Rectal smooth muscle tissue (tissue), 1 donor: ENCODE data around the gene GSG1L.

Experiments used
- H3K27ac ChIP-seq: one replicate; pipeline ENCODE4 v1.7.0; 2013; ENCODE audit warnings: low read depth, low read length, inconsistent platforms
- H3K27me3 ChIP-seq: one replicate; pipeline ENCODE4 v1.7.0; 2013; ENCODE audit warnings: low read length; ENCODE audit not compliant: control insufficient read depth, insufficient read depth
- H3K36me3 ChIP-seq: one replicate; pipeline ENCODE4 v1.7.0; 2013; ENCODE audit warnings: low read length; ENCODE audit not compliant: control insufficient read depth, insufficient read depth
- H3K4me1 ChIP-seq: one replicate; pipeline ENCODE4 v1.7.0; 2013; ENCODE audit warnings: low read length; ENCODE audit not compliant: control insufficient read depth, insufficient read depth
- H3K4me3 ChIP-seq: one replicate; pipeline ENCODE4 v1.7.0; 2013; ENCODE audit warnings: low read length
- H3K9ac ChIP-seq: one replicate; pipeline ENCODE4 v1.7.0; 2013; ENCODE audit warnings: low read length

Gene GSG1L

DNA sequence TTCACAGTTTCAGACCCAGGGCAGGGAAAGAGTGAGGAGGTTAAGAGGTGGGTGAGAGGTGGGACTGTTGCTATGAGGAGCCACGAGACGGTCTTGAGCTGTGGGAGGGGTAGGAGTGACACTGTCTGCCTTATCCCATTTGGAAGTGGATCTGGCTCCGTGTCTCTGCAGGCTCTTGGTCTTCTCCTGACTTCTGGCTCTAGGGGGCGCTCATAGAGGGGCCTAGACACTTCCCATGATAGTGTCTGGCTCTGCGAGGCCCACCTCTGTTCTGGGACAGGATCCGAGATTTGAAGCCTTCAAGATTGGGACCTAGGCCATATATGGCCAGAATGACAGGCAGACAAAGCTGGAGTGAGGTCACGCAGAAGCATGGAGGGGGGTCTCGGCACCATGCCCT is 204.5 kb downstream of the GSG1L start:
- Histone ChIP-seq H3K27me3 (no peaks in the 10 kb centered on the region), H3K36me3 (no peaks in the 10 kb centered on the region), H3K9ac (no peak overlapping the region), H3K4me1 (no peaks in the 10 kb centered on the region), H3K4me3 (no peak overlapping the region), H3K27ac (no peak overlapping the region)

DNA sequence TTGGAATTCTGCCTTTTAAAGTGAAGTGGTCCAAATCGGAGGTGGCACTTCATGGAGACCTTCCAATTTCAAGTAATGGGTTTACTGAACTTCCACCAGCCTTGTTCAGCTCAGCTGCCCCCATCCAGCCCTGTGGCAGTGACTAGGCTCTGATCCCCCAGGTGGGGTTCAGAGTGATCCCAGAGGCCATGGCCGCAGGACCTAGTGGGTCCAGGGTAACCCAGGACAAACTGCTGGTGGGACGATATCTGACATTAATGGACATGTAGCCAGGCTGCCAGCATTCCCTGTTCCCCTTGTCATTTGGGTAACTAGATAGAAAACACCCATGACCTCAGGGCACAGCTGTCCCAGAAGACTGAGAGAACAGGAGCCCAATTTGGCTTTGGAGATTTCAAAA is 209.9 kb downstream of the GSG1L start:
- no peak overlapping the region for H3K27ac ChIP-seq
- H3K4me3 ChIP-seq: no peak overlapping the region
- H3K9ac ChIP-seq: no peak overlapping the region
- no peaks in the 10 kb centered on the region for H3K27me3 ChIP-seq
- H3K4me1 ChIP-seq: no peaks in the 10 kb centered on the region
- no peaks in the 10 kb centered on the region for H3K36me3 ChIP-seq

DNA sequence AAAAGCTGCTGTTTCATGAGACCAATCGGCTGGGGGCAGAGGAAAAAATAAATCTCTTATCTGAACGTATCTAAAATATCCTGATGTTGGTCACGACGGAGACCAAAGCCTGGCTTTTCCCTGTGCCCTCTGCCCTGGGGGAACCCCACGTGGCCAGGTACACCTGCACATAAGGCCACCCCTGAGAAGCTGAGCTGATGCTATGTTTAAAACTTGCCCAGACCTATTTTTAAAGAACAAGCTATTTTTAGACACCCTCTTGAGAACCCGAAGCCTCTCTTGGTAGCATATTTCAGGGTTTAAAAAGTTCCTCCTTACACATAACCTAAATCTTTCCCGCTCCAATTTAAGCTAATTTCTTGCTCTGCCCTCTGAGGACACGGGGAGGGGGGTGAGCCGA is 210.4 kb downstream of the GSG1L start:
- Histone ChIP-seq H3K4me1 (no peaks in the 10 kb centered on the region), H3K27me3 (no peaks in the 10 kb centered on the region), H3K36me3 (no peaks in the 10 kb centered on the region), H3K27ac (no peak overlapping the region), H3K9ac (no peak overlapping the region), H3K4me3 (no peak overlapping the region)

DNA sequence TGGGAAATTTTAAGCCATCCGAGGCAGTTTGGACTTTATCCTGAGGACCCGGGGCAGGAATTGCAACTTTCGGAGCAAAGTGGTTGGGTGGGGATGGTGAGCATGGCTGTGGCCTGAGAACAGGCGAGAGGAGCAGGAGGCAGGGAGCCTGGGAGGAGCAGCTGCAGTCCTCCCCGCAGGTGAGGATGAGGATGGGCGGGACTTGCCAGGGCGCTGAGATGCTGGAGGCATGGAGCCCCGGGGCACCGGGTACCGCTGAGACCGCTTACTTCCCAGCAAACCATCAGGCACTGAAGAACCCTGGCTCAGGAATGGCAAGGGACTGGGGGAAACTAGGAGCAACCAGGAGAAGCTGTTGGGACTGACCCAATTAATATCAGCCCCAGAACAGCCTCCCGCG is 210.8 kb downstream of the GSG1L start:
- Histone ChIP-seq H3K27ac (no peak overlapping the region), H3K9ac (no peak overlapping the region), H3K4me1 (no peaks in the 10 kb centered on the region), H3K36me3 (no peaks in the 10 kb centered on the region), H3K4me3 (no peak overlapping the region), H3K27me3 (no peaks in the 10 kb centered on the region)

DNA sequence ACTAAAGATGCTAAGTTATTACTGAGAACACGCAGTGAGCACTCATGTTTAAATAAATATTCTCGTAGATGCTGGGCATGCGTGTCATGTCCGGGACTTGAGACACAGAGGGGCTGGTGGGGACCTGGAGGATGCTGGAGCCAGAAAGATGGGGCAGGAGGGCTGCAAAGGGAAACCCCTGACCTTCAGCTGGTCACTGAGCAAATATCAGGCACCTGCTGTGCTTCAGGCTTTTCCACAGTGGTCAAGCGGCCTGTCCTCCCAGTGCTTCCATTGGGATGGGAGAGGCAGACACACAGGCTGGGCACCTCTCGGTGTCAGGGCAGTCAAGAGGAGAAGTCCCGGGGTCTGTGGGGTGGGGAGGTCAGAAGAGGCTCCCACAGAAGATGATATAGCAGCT is 211.4 kb downstream of the GSG1L start:
- no peak overlapping the region for H3K4me3 ChIP-seq
- no peaks in the 10 kb centered on the region for H3K36me3 ChIP-seq
- H3K27ac ChIP-seq: no peak overlapping the region
- H3K27me3 ChIP-seq: no peaks in the 10 kb centered on the region
- no peak overlapping the region for H3K9ac ChIP-seq
- H3K4me1 ChIP-seq: no peaks in the 10 kb centered on the region

DNA sequence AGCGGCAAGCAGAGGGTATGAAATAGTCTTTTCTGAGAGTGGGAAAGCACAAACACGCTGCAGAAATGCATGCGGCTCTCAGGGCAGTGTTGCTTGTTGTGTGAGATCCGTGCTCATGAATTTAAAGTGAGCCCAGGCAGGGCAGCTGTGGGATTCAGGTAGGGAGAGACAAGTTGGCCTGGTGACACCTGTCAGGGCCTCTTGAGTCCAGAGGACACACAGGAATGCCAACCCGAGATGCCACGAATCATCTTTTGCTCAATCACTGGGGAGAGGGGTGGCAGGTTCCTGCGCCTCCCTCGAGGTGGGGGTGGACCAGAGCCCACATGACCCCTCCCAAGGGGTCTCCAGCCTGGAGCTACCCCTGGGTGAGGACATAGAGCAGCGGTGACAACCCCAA is 211.9 kb downstream of the GSG1L start:
- H3K27ac ChIP-seq: no peak overlapping the region
- no peak overlapping the region for H3K4me3 ChIP-seq
- H3K36me3 ChIP-seq: no peaks in the 10 kb centered on the region
- H3K9ac ChIP-seq: no peak overlapping the region
- no peaks in the 10 kb centered on the region for H3K27me3 ChIP-seq
- H3K4me1 ChIP-seq: no peaks in the 10 kb centered on the region

DNA sequence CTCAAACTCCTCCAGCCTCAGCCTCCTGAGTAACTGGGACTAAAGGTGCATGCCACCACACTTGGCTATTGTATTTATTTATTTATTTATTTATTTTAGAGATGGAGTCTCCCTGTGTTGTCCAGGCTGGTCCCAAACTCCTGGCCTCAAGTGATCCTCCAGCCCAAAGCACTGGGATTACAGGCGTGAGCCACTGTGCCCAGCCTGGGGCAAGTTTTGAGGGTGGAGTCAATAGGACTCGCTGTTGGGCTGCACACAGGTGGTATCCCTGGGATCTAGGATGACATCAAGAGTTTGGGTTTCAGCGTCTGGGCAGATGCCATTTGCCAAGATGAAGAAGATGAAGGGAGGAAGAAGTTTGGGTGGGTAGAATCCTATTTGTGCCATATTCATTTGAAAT is 213.9 kb downstream of the GSG1L start:
- no peaks in the 10 kb centered on the region for H3K27me3 ChIP-seq
- no peak overlapping the region for H3K4me3 ChIP-seq
- no peaks in the 10 kb centered on the region for H3K36me3 ChIP-seq
- no peak overlapping the region for H3K27ac ChIP-seq
- H3K9ac ChIP-seq: no peak overlapping the region
- no peaks in the 10 kb centered on the region for H3K4me1 ChIP-seq

DNA sequence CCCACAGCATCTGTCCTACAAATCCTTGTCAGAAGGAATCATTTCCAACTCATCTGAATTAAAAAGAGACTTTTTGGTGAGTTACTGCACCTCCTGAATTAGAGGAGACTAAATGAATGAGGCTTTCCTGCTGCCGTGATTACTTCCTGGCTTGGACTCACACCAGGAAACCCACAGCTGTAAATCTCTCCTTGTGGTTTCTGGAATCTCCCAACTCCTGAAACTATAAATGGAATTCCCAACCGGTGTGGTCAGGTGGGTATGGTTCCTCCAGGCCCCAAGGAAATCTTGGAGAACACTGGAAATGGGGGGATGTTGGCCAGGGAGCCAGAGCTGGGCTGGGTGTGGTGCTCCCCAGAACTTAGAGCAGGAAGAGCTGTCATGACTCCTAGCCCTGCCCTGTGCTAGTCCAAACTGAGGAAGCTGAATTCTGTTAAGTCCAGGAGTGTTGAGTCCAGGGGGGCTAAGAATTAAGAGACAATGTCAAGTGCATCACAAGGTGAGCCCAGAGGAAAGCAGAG is 216.4 kb downstream of the GSG1L start:
- Histone ChIP-seq H3K4me3 (no peak overlapping the region), H3K27me3 (no peaks in the 10 kb centered on the region), H3K36me3 (no peaks in the 10 kb centered on the region), H3K9ac (no peak overlapping the region), H3K4me1 (no peaks in the 10 kb centered on the region), H3K27ac (no peak overlapping the region)

DNA sequence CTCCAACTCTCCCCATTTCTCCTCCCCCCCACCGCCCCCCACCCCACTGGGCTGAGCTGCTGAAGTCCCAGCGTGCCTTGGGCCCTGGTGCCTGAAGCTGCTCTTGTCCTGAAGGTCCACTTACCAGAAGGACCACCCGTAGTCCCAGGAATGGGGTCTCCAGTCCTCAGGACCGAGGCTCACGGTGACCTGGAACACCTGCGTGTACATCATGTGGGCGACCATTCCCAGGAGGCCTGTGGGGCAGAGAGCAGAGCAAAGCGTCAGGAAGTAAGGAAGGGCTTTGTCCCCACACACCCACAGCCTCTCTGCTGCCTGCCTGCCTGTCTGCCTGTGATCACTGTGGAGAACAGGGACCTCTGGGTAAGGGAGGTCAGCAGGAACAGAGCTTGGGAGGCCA is 218.7 kb downstream of the GSG1L start:
- Histone ChIP-seq H3K27me3 (no peaks in the 10 kb centered on the region), H3K36me3 (no peaks in the 10 kb centered on the region), H3K9ac (no peak overlapping the region), H3K4me3 (no peak overlapping the region), H3K4me1 (no peaks in the 10 kb centered on the region), H3K27ac (no peak overlapping the region)

DNA sequence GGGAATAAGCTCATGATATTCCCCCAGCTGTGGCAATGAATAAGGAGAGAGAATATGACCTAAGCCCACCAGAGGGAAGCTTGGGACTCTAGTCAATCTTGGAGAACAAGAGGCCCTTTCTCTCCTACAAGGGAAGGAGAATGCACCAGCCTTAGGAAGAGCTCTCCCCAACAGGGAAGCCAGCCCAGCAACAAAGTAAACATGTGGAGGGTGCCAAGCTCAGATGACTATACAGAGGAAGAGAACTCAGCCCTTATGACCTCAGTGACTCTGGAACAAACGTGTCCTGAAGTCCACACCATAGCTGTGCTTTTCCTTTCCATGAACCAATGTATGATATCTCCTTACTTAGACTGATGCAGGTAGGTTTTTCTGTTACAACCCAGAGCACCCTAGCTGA is 219.7 kb downstream of the GSG1L start:
- Histone ChIP-seq H3K4me3 (no peak overlapping the region), H3K9ac (no peak overlapping the region), H3K27me3 (no peaks in the 10 kb centered on the region), H3K27ac (no peak overlapping the region), H3K4me1 (no peaks in the 10 kb centered on the region), H3K36me3 (no peaks in the 10 kb centered on the region)

DNA sequence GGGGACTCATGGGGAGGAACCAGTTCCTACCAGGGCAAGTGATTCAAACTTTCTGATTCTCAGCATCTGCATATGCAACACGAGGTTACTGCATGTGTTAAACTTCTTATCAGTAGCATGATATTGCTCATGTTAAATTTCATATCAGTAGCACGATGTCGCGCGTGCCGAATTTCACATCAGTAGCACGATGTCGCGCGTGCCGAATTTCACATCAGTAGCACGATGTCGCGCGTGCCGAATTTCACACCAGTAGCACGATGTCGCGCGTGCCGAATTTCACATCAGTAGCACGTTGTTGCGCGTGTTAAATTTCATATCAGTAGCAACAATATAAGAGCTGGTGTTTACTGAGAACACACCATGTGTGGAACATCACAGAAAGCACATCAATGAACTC is 221.6 kb downstream of the GSG1L start:
- Histone ChIP-seq H3K9ac (no peak overlapping the region), H3K4me3 (no peak overlapping the region), H3K4me1 (no peaks in the 10 kb centered on the region), H3K36me3 (no peaks in the 10 kb centered on the region), H3K27ac (no peak overlapping the region), H3K27me3 (no peaks in the 10 kb centered on the region)

DNA sequence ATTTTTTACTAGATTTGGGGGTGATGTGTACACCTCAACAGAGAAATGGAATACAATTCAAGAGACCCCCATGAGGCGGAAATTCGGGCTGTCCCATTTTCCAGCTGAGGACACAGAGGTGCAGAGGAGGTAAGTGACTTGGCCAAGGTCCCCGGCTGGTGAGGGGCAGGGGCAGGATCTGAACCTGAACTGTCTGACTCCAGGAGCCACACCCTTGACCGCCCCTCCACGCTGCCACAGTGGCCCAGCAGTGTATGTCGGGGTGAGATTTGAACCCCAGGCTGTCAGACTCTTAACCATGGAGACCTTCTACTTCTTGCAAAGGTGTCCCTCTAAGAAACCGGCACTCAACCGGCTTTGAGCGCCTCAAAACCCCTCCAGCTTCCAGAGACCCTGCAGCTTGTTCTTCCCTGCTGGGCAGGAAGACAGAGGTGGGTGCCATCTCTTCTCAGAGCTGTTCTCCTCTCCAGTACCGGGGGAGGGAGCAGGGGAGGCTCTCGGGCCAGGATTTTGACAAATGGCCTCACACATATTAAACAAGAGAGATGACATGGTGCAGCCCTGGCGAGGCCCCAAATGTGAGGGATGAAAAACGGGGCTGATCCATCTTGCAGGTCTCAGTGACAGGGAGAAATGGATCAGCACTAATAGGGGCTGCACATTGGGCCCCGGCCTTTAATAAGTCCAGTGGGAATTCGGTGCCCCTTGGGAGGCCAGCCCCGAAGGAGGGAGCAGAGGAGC is 222.3 kb downstream of the GSG1L start:
- Histone ChIP-seq H3K4me3 (no peak overlapping the region), H3K4me1 (no peaks in the 10 kb centered on the region), H3K9ac (no peak overlapping the region), H3K27ac (no peak overlapping the region), H3K36me3 (no peaks in the 10 kb centered on the region), H3K27me3 (no peaks in the 10 kb centered on the region)

DNA sequence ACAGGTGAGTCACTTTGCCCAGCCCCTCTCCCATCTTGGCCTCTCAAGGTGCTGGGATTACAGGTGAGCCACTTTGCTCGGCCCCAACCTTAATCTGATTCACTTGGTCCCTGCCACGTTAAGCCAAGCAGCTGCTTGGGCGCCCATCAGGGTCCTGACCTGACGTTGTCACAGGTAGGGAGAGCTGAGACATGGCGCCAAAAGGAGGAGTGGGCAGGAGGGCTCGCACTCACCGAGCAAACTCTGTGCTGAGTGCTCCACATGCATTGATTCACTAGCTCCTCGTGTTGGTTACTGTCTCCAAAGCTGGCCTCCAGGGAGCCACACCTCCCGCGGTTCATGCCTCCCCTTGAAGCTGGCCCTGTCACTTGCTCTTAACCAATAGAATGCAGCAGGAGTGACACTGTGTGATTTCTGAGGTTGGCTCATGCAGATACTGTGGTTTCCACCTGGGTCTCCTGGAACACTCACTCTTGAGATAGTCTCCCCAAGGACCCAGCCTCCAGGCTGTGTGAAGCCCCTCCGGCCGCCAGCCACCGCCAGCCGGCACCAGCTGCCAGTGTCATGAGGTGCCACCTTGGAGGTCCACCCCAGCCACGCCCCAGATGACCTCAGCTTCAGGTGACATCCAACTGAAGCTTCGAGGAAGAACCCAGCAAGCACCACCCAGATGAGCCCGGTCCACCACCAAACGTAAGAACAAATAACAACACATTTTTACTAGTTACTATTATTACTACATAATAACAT is 223.0 kb downstream of the GSG1L start:
- no peak overlapping the region for H3K9ac ChIP-seq
- H3K4me1 ChIP-seq: no peaks in the 10 kb centered on the region
- H3K36me3 ChIP-seq: no peaks in the 10 kb centered on the region
- no peak overlapping the region for H3K4me3 ChIP-seq
- H3K27me3 ChIP-seq: no peaks in the 10 kb centered on the region
- H3K27ac ChIP-seq: no peak overlapping the region
